H9 (cell line): Measurements from ENCODE around the gene ARID5A. TPM values are rescaled to one million over a fixed set of nuclear protein-coding genes. Genes with fewer than 3 reads are reported as not detected.

Source experiments
- DNase-seq: peaks from one replicate; pipeline ENCODE4 v3.0.0-alpha.2; 2017
- H2AFZ ChIP-seq: one replicate; pipeline ENCODE4 v1.6.1; 2013; ENCODE audit warnings: mild to moderate bottlenecking, low read length, control low read depth, moderate library complexity
- H2AK5ac ChIP-seq: 2 replicates; pipeline ENCODE4 v1.6.1; 2013; ENCODE audit warnings: low read length, control low read depth, mixed read lengths; ENCODE audit not compliant: insufficient read length
- H2BK120ac ChIP-seq: one replicate; pipeline ENCODE4 v1.6.1; 2013; ENCODE audit warnings: low read depth, mild to moderate bottlenecking, low read length, control low read depth, inconsistent platforms; ENCODE audit not compliant: poor library complexity, severe bottlenecking
- H2BK12ac ChIP-seq: 2 replicates; pipeline ENCODE4 v1.6.1; 2013; ENCODE audit warnings: low read length, control low read depth, mixed read lengths, low read depth; ENCODE audit not compliant: insufficient read length
- H2BK15ac ChIP-seq: 2 replicates; pipeline ENCODE4 v1.6.1; 2013; ENCODE audit warnings: low read depth, low read length, control low read depth
- H2BK20ac ChIP-seq: one replicate; pipeline ENCODE4 v1.6.1; 2013; ENCODE audit warnings: low read depth, mild to moderate bottlenecking, low read length, control low read depth, inconsistent platforms; ENCODE audit not compliant: poor library complexity, severe bottlenecking
- H2BK5ac ChIP-seq: 2 replicates; pipeline ENCODE4 v1.6.1; 2013; ENCODE audit warnings: low read length, control low read depth, mixed read lengths; ENCODE audit not compliant: insufficient read length
- H3K14ac ChIP-seq: 2 replicates; pipeline ENCODE4 v1.6.1; 2013; ENCODE audit warnings: low read length, control low read depth; ENCODE audit not compliant: insufficient read depth
- H3K18ac ChIP-seq: 2 replicates; pipeline ENCODE4 v1.6.1; 2013; ENCODE audit warnings: low read depth, mild to moderate bottlenecking, mixed read lengths, low read length, control low read depth; ENCODE audit not compliant: insufficient read length
- H3K23ac ChIP-seq: 2 replicates; pipeline ENCODE4 v1.6.1; 2013; ENCODE audit warnings: low read length, control low read depth, mixed read lengths, low read depth; ENCODE audit not compliant: insufficient read length
- H3K23me2 ChIP-seq: 2 replicates; pipeline ENCODE4 v1.6.1; 2013; ENCODE audit warnings: low read depth, mild to moderate bottlenecking, mixed read lengths, low read length, control low read depth; ENCODE audit not compliant: insufficient read length, poor library complexity, severe bottlenecking
- H3K27ac ChIP-seq: 2 replicates; pipeline ENCODE4 v1.5.1; 2013; ENCODE audit warnings: low read length, control low read depth, mixed read lengths, low read depth; ENCODE audit not compliant: insufficient read length
- H3K27me3 ChIP-seq: 2 replicates; pipeline ENCODE4 v1.6.1; 2013; ENCODE audit warnings: low read length, control low read depth, inconsistent platforms; ENCODE audit not compliant: insufficient read depth
- H3K4ac ChIP-seq: 2 replicates; pipeline ENCODE4 v1.6.1; 2013; ENCODE audit warnings: low read depth, mild to moderate bottlenecking, control low read depth, inconsistent platforms, low read length, moderate library complexity
- H3K4me1 ChIP-seq: 2 replicates; pipeline ENCODE4 v1.6.1; 2013; ENCODE audit warnings: low read length, control low read depth, inconsistent platforms; ENCODE audit not compliant: insufficient read depth
- H3K4me2 ChIP-seq: 2 replicates; pipeline ENCODE4 v1.6.1; 2013; ENCODE audit warnings: low read length, control low read depth, mixed read lengths; ENCODE audit not compliant: insufficient read length, insufficient read depth
- H3K56ac ChIP-seq: 2 replicates; pipeline ENCODE4 v1.6.1; 2013; ENCODE audit warnings: low read depth, mild to moderate bottlenecking, mixed read lengths, low read length, control low read depth; ENCODE audit not compliant: insufficient read length
- H3K79me1 ChIP-seq: 2 replicates; pipeline ENCODE4 v1.6.1; 2013; ENCODE audit warnings: low read depth, mild to moderate bottlenecking, moderate library complexity, low read length, control low read depth, inconsistent platforms; ENCODE audit not compliant: insufficient read depth, poor library complexity, severe bottlenecking
- H3K79me2 ChIP-seq: 2 replicates; pipeline ENCODE4 v1.6.1; 2013; ENCODE audit warnings: low read length, control low read depth, inconsistent platforms; ENCODE audit not compliant: insufficient read depth
- H3K9ac ChIP-seq: 2 replicates; pipeline ENCODE4 v1.6.1; 2013; ENCODE audit warnings: low read length, control low read depth, mixed read lengths; ENCODE audit not compliant: insufficient read length; ENCODE audit errors: extremely low read depth
- H3K9me3 ChIP-seq: one replicate; pipeline ENCODE4 v1.6.1; 2013; ENCODE audit warnings: low read depth, low read length, inconsistent platforms; ENCODE audit not compliant: control insufficient read depth
- H3T11ph ChIP-seq: one replicate; pipeline ENCODE4 v1.6.1; 2013; ENCODE audit warnings: mild to moderate bottlenecking, low read length, control low read depth, inconsistent platforms
- H4K20me1 ChIP-seq: one replicate; pipeline ENCODE4 v1.6.1; 2013; ENCODE audit not compliant: control insufficient read depth, insufficient read length, insufficient read depth
- H4K5ac ChIP-seq: 2 replicates; pipeline ENCODE4 v1.6.1; 2013; ENCODE audit warnings: low read depth, mild to moderate bottlenecking, mixed read lengths, low read length, control low read depth; ENCODE audit not compliant: insufficient read length
- H4K8ac ChIP-seq: replicated peaks from 2 replicates; pipeline ENCODE4 v1.6.1; 2013; ENCODE audit warnings: low read length, control low read depth, mixed read lengths, low read depth; ENCODE audit not compliant: insufficient read length
- H4K91ac ChIP-seq: 2 replicates; pipeline ENCODE4 v1.6.1; 2013; ENCODE audit warnings: low read depth, mild to moderate bottlenecking, moderate library complexity, mixed read lengths, low read length, control low read depth; ENCODE audit not compliant: insufficient read length
- H3K27ac Mint-ChIP-seq, 3 experiments: 2 replicates in 2 of 3; 3 replicates in 1 of 3; pipeline ENCODE4 v1.8.0; 2020 to 2021; ENCODE audit warnings: mixed read lengths in 3 of 3, mild to moderate bottlenecking in 1 of 3, moderate library complexity in 1 of 3
- H3K27me3 Mint-ChIP-seq: 2 replicates; pipeline ENCODE4 v1.8.0; 2021; ENCODE audit warnings: low read depth, mild to moderate bottlenecking, moderate library complexity, mixed read lengths
- H3K36me3 Mint-ChIP-seq, 3 experiments: 2 replicates in 2 of 3; 3 replicates in 1 of 3; pipeline ENCODE4 v1.8.0; 2020 to 2021; ENCODE audit warnings: low read depth in 3 of 3, mixed read lengths in 3 of 3; ENCODE audit not compliant: insufficient read depth in 1 of 3
- H3K4me1 Mint-ChIP-seq, 2 experiments: 2 replicates each; pipeline ENCODE4 v1.8.0; 2020; ENCODE audit warnings: mixed read lengths in 2 of 2
- H3K4me3 Mint-ChIP-seq, 2 experiments: 2 replicates in 1 of 2; 3 replicates in 1 of 2; pipeline ENCODE4 v1.8.0; 2020 to 2021; ENCODE audit warnings: mild to moderate bottlenecking in 2 of 2, mixed read lengths in 2 of 2, moderate library complexity in 1 of 2
- H3K9me3 Mint-ChIP-seq, 2 experiments: 2 replicates in 1 of 2; 3 replicates in 1 of 2; pipeline ENCODE4 v1.8.0; 2020; ENCODE audit warnings: mild to moderate bottlenecking in 2 of 2, mixed read lengths in 2 of 2, moderate library complexity in 1 of 2
- WGBS: extraction: QIAGEN DNeasy Blood & Tissue Kit; methylation state at CpG from one replicate; pipeline ENCODE4 v1.1.7; 2013; ENCODE audit warnings: missing lambda C conversion rate, low lambda C conversion rate, mixed read lengths; ENCODE audit not compliant: insufficient read length; ENCODE audit errors: extremely low coverage; 5-methylcytosine and 5-hydroxymethylcytosine counted together
- total RNA-seq: library from RNA; stranded (reverse); gene quantifications from 2 replicates; pipeline ENCODE4 v1.2.1, GENCODE V29; 2021
- TF ChIP-seq, protein P1 (sequence below): fragments of 200-600 bp; sonication (generic); conservative IDR thresholded peaks from 3 replicates; pipeline ENCODE4 v1.8.0; 2021; ENCODE audit warnings: antibody characterized with exemption, mild to moderate bottlenecking

Gene ARID5A
- total RNA-seq, 1 experiment from 2014 or later, result 4.5 TPM

DNA sequence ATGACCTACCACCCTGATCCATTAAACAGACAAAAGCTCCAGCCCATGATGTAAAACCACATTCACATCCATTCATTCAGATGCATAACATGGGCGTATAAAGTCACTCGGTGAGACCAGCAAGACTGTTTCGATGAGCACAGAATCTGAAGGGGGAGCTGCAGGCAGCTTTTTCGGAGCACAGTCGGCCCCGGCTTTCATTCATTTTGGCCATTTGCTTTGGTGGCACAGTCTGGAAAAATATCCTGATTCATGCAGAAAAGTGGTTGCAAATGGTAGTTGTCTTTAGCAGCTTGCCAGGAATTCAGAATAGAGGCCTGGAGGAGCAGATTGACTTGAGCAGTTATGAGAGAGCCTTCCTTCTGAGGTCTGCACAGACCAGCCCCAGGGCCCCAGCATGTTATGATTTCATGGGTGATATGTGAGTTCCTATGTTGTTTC, 11.2 kb downstream of the ARID5A start:
- no peak overlapping the region for H3K23ac ChIP-seq
- no peak overlapping the region for H2BK5ac ChIP-seq
- H4K5ac ChIP-seq, result no peak overlapping the region
- no peaks in the 10 kb centered on the region for H3K9me3 ChIP-seq
- no CpG with 5 or more reads among the region's 6 CpGs for WGBS
- H3K9ac ChIP-seq, result no peak overlapping the region
- no peak overlapping the region for H2AK5ac ChIP-seq
- no peak overlapping the region for H2BK12ac ChIP-seq
- no peak overlapping the region for H4K8ac ChIP-seq
- H3T11ph ChIP-seq, result no peak overlapping the region
- H3K79me2 ChIP-seq, result no peaks in the 10 kb centered on the region
- no peaks in the 10 kb centered on the region for H3K27me3 ChIP-seq
- no peak overlapping the region for H3K56ac ChIP-seq
- H2BK20ac ChIP-seq, result no peak overlapping the region
- Mint-ChIP-seq H3K4me3 (peak overlapping the region in 1 of 2 experiments; percentile 42; a peak in 4 of 5 replicates), H3K36me3 (peaks cover 4 to 10% (median 5%) of the 10 kb centered on the region in 3 experiments), H3K27me3 (peaks cover 19% of the 10 kb centered on the region), H3K9me3 (peaks cover 4 to 5% of the 10 kb centered on the region in 2 experiments; a peak in 3 of 5 replicates), H3K4me1 (peaks cover 11 to 18% of the 10 kb centered on the region in 2 experiments), H3K27ac (peak overlapping the region; percentile 36 to 92 (median 63); a peak in 5 of 7 replicates)
- TF ChIP-seq, protein P1, sequence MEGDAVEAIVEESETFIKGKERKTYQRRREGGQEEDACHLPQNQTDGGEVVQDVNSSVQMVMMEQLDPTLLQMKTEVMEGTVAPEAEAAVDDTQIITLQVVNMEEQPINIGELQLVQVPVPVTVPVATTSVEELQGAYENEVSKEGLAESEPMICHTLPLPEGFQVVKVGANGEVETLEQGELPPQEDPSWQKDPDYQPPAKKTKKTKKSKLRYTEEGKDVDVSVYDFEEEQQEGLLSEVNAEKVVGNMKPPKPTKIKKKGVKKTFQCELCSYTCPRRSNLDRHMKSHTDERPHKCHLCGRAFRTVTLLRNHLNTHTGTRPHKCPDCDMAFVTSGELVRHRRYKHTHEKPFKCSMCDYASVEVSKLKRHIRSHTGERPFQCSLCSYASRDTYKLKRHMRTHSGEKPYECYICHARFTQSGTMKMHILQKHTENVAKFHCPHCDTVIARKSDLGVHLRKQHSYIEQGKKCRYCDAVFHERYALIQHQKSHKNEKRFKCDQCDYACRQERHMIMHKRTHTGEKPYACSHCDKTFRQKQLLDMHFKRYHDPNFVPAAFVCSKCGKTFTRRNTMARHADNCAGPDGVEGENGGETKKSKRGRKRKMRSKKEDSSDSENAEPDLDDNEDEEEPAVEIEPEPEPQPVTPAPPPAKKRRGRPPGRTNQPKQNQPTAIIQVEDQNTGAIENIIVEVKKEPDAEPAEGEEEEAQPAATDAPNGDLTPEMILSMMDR, result peak; percentile 30; the same call in 2 of the 3 replicates
- no peak overlapping the region for H3K18ac ChIP-seq
- no peak overlapping the region for H4K91ac ChIP-seq
- H2AFZ ChIP-seq, result no peak overlapping the region
- H2BK120ac ChIP-seq, result no peak overlapping the region
- H3K4me1 ChIP-seq, result no peaks in the 10 kb centered on the region
- DNase-seq, result no peak
- no peaks in the 10 kb centered on the region for H4K20me1 ChIP-seq
- no peak overlapping the region for H2BK15ac ChIP-seq
- H3K4ac ChIP-seq, result no peak overlapping the region
- peak overlapping the region; percentile 48 for H3K4me2 ChIP-seq
- no peaks in the 10 kb centered on the region for H3K23me2 ChIP-seq
- no peak overlapping the region for H3K14ac ChIP-seq
- no peak overlapping the region for H3K27ac ChIP-seq
- H3K79me1 ChIP-seq, result no peaks in the 10 kb centered on the region
